Aorta (tissue), 5 donors: ENCODE measurements around the gene RAVER2. TPM values are rescaled to one million over a fixed set of nuclear protein-coding genes. Genes with fewer than 3 reads are reported as not detected.

ENCODE experiments used
- ATAC-seq: fragments of 200-7000 bp; cut with Tn5 transposase; one replicate; pipeline ENCODE4 v1.9.1; 2022; ENCODE audit warnings: moderate library complexity; ENCODE audit not compliant: low FRiP score
- DNase-seq, 2 donors: peaks; one replicate each; pipeline ENCODE4 v3.0.0-alpha.2; 2020
- H3K27ac ChIP-seq, 2 donors: one replicate each; pipeline ENCODE4 v1.5.1; 2013; ENCODE audit warnings: low read length in 2 of 2, mild to moderate bottlenecking in 2 of 2, moderate library complexity in 2 of 2, control low read depth in 1 of 2, inconsistent platforms in 1 of 2, low read depth in 1 of 2
- H3K27me3 ChIP-seq, 2 donors: one replicate each; pipeline ENCODE4 v1.6.1; 2013; ENCODE audit warnings: control low read depth in 1 of 2, low read length in 1 of 2, mild to moderate bottlenecking in 1 of 2, moderate library complexity in 1 of 2; ENCODE audit not compliant: insufficient read depth in 2 of 2, control insufficient read depth in 1 of 2
- H3K36me3 ChIP-seq, 2 donors: one replicate each; pipeline ENCODE4 v1.6.1; 2013; ENCODE audit warnings: control low read depth in 1 of 2, low read length in 1 of 2, mild to moderate bottlenecking in 1 of 2; ENCODE audit not compliant: insufficient read depth in 2 of 2, control insufficient read depth in 1 of 2
- H3K4me1 ChIP-seq, 2 donors: one replicate each; pipeline ENCODE4 v1.6.1; 2013; ENCODE audit warnings: low read length in 2 of 2, control low read depth in 1 of 2, mild to moderate bottlenecking in 1 of 2, moderate library complexity in 1 of 2; ENCODE audit not compliant: insufficient read depth in 2 of 2, control insufficient read depth in 1 of 2
- H3K4me3 ChIP-seq, 2 donors: one replicate each; pipeline ENCODE4 v1.5.1; 2013; ENCODE audit warnings: low read length in 2 of 2, control low read depth in 1 of 2, mild to moderate bottlenecking in 1 of 2
- H3K9me3 ChIP-seq: one replicate; pipeline ENCODE4 v1.6.1; 2013; ENCODE audit warnings: mild to moderate bottlenecking, low read length; ENCODE audit not compliant: control insufficient read depth
- WGBS, 2 donors: extraction: QIAGEN DNeasy Blood & Tissue Kit; methylation state at CpG; one replicate each; pipeline ENCODE4 v1.1.7; 2013; 5-methylcytosine and 5-hydroxymethylcytosine counted together
- intact Hi-C, 2 donors: fragments of 100-400 bp; cut with DNase I; formaldehyde crosslinking; loops; one replicate each; pipeline versions ENCODE4 v1.14.2 to v1.15.0; 2022
- polyA plus RNA-seq, 2 donors: library from polyadenylated mRNA; stranded (reverse); fragments of 200-250 nt; gene quantifications; one replicate each; pipeline ENCODE4 v1.2.3, GENCODE V29; 2013
- total RNA-seq, 2 donors: library from RNA; stranded (reverse); fragmentation: NEBNext Ultra II Directional; extraction: Animal tissue kit (Norgen Biotek cat#: 25700); gene quantifications; one replicate each; pipeline ENCODE4 v1.2.1, GENCODE V29; 2021
- donor health status: healthy with polysubstance abuse.
- donor health status: Bipolar disorder and iron deficiency.
- donor health status: DM: no; HTN: no; CAD: no.
- donor health status: DM: no; HTN: no; CAD: no.
- donor health status: DM: yes; HTN: yes; CAD: no.

Gene RAVER2
- total and polyA plus RNA-seq, 4 donors = 8.1 to 22.5 (median 17.5) TPM

- WGBS, 2 donors = 93 to 94% methylated on average over 11 of the region's 11 CpGs
- peaks cover 0 to 10% of the 10 kb centered on the region in 2 donors for H3K36me3 ChIP-seq
- no peaks in the 10 kb centered on the region for H3K27me3 ChIP-seq
- no peak for DNase-seq
- no peak overlapping the region for H3K27ac ChIP-seq
- H3K4me1 ChIP-seq = no peaks in the 10 kb centered on the region
- no peaks in the 10 kb centered on the region for H3K9me3 ChIP-seq
- intact Hi-C loops = no loop called here
- no peak for ATAC-seq
- H3K4me3 ChIP-seq = no peak overlapping the region
Observed at GRCh38 chr1:64849942-64850341, 105.1 kb downstream of the RAVER2 start.

DNA sequence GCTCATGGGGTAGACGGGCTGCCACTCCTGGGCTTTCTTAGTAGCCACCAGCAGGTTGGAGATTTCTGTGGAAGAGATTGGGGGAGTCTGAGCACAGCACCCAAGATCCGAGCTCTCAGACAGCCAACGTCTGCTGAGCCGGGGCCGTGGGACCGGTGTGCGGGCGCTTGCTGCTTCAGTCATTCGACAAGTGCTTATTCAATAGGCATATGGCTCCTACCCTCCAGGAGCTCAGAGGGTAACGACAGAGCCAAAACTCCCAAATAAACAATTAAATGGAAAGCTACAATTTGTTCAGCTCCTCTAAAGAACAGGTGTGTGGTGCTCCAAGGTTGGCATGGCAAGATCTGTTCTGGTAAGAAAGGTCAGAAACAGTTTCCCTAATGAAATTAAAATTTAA lies 106.0 kb downstream of the RAVER2 start:
- no peak for DNase-seq
- intact Hi-C loops = no loop called here
- H3K36me3 ChIP-seq = peaks cover 0 to 10% of the 10 kb centered on the region in 2 donors

DNA sequence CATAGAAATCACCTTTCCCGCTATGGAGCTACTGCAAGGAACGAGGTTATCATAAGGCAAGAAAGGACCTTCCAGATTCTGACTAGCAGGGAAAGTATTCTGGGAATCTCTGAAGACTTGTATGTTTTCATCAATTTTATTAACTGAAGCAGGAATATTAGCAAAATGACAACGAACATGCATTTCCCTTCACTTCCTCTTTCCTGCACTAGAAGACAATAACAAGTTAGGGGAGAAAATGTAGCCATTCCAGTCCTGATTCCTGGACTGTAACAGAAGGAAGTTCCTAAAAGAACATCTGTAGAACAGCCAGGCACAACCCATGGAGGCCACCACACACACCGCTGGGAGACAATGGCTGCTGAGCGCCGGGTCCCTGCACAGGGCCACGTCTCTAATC lies 106.8 kb downstream of the RAVER2 start:
- ATAC-seq (no peak), DNase-seq (no peak)
- H3K4me3 ChIP-seq = no peak overlapping the region
- H3K4me1 ChIP-seq = no peaks in the 10 kb centered on the region
- no peaks in the 10 kb centered on the region for H3K27me3 ChIP-seq
- no peaks in the 10 kb centered on the region for H3K9me3 ChIP-seq
- intact Hi-C loops = no loop called here
- WGBS, 2 donors = 79 to 92% methylated on average over 7 of the region's 7 CpGs
- H3K36me3 ChIP-seq = peaks cover 0 to 12% of the 10 kb centered on the region in 2 donors
- no peak overlapping the region for H3K27ac ChIP-seq

More for the DNA sequence above, 106.0 kb downstream of the RAVER2 start:
- no peak overlapping the region for H3K4me3 ChIP-seq
- H3K4me1 ChIP-seq = no peaks in the 10 kb centered on the region
- H3K27me3 ChIP-seq = no peaks in the 10 kb centered on the region
- H3K9me3 ChIP-seq = no peaks in the 10 kb centered on the region
- no peak for ATAC-seq
- 82 to 95% methylated on average over 10 of the region's 10 CpGs for WGBS, 2 donors
- H3K27ac ChIP-seq = no peak overlapping the region

GRCh38 chr1:64854674-64855073 lies 109.8 kb downstream of the RAVER2 start:
- H3K4me3 ChIP-seq = no peak overlapping the region
- H3K9me3 ChIP-seq = no peaks in the 10 kb centered on the region
- WGBS, 2 donors = 95% methylated on average over 5 of the region's 5 CpGs
- ATAC-seq (no peak), DNase-seq (no peak)
- peaks cover 0 to 18% of the 10 kb centered on the region in 2 donors for H3K36me3 ChIP-seq
- no peaks in the 10 kb centered on the region for H3K27me3 ChIP-seq
- intact Hi-C loops = no loop called here
- no peak overlapping the region for H3K27ac ChIP-seq
- no peaks in the 10 kb centered on the region for H3K4me1 ChIP-seq

DNA sequence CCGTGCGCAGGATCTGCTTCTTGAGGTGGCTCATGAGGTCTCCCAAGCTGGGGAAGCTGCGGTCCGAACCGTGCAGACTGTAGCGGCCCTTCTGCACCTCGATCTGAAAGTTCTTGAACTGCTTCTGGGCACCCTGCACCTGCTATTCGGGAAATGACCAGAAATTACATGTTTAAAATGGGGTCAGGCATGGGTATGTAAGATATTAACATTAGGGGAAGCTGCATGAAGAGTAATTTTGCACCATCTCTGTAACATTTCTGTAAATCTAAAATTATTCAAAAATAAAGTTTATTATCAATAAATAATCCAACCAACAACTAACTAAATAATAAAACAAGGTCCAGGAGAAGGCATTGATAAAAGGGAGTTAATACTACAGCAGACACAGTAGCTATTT lies 110.7 kb downstream of the RAVER2 start:
- peaks cover 0 to 20% of the 10 kb centered on the region in 2 donors for H3K36me3 ChIP-seq
- WGBS, 2 donors = 86 to 97% methylated on average over 8 of the region's 8 CpGs
- ATAC-seq (no peak), DNase-seq (no peak)
- no peaks in the 10 kb centered on the region for H3K9me3 ChIP-seq
- no peak overlapping the region for H3K4me3 ChIP-seq
- intact Hi-C loops = no loop called here
- H3K4me1 ChIP-seq = no peaks in the 10 kb centered on the region
- no peaks in the 10 kb centered on the region for H3K27me3 ChIP-seq
- no peak overlapping the region for H3K27ac ChIP-seq

GRCh38 chr1:64856553-64856952 lies 111.7 kb downstream of the RAVER2 start:
- DNase-seq (no peak), ATAC-seq (no peak)
- no peaks in the 10 kb centered on the region for H3K9me3 ChIP-seq
- H3K4me3 ChIP-seq = no peak overlapping the region
- WGBS, 2 donors = 74 to 84% methylated on average over 10 of the region's 10 CpGs
- H3K27ac ChIP-seq = no peak overlapping the region
- H3K27me3 ChIP-seq = no peaks in the 10 kb centered on the region
- H3K4me1 ChIP-seq = no peaks in the 10 kb centered on the region
- H3K36me3 ChIP-seq = peaks cover 0 to 20% of the 10 kb centered on the region in 2 donors
- intact Hi-C loops = no loop called here

GRCh38 chr1:64857347-64857746 lies 112.5 kb downstream of the RAVER2 start:
- ATAC-seq = no peak
- no peaks in the 10 kb centered on the region for H3K9me3 ChIP-seq
- no peak for DNase-seq
- no peak overlapping the region for H3K4me3 ChIP-seq
- H3K4me1 ChIP-seq = no peaks in the 10 kb centered on the region
- no peaks in the 10 kb centered on the region for H3K27me3 ChIP-seq
- peaks cover 0 to 20% of the 10 kb centered on the region in 2 donors for H3K36me3 ChIP-seq
- 91 to 96% methylated on average over 4 of the region's 4 CpGs for WGBS, 2 donors
- intact Hi-C loops = no loop called here
- no peak overlapping the region for H3K27ac ChIP-seq

DNA sequence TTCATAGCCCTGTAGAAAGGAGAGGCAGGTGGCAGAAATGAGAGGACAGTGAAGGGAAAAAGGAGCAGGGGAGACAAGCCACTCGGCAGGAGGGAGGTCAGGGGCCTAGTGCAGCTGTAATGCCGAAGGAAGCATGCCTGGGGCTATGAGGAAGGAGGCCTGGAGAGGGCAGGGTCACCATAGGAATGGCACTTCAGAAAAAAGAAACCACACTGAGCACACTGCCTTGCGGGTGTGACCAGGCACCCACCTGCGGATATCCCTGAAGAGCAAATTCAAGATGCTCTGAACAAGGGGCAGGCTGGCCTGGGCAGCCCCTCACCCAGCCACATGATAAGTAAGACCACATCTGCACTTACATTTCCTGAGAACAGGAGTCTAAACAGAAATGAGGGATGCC lies 116.7 kb downstream of the RAVER2 start:
- peaks cover 4 to 15% of the 10 kb centered on the region in 2 donors for H3K36me3 ChIP-seq
- ATAC-seq (no peak), DNase-seq (no peak)
- H3K9me3 ChIP-seq = no peaks in the 10 kb centered on the region
- H3K4me1 ChIP-seq = no peaks in the 10 kb centered on the region
- intact Hi-C loops = no loop called here
- 67 to 69% methylated on average over 4 of the region's 4 CpGs for WGBS, 2 donors
- H3K27me3 ChIP-seq = no peaks in the 10 kb centered on the region
- no peak overlapping the region for H3K4me3 ChIP-seq
- no peak overlapping the region for H3K27ac ChIP-seq

DNA sequence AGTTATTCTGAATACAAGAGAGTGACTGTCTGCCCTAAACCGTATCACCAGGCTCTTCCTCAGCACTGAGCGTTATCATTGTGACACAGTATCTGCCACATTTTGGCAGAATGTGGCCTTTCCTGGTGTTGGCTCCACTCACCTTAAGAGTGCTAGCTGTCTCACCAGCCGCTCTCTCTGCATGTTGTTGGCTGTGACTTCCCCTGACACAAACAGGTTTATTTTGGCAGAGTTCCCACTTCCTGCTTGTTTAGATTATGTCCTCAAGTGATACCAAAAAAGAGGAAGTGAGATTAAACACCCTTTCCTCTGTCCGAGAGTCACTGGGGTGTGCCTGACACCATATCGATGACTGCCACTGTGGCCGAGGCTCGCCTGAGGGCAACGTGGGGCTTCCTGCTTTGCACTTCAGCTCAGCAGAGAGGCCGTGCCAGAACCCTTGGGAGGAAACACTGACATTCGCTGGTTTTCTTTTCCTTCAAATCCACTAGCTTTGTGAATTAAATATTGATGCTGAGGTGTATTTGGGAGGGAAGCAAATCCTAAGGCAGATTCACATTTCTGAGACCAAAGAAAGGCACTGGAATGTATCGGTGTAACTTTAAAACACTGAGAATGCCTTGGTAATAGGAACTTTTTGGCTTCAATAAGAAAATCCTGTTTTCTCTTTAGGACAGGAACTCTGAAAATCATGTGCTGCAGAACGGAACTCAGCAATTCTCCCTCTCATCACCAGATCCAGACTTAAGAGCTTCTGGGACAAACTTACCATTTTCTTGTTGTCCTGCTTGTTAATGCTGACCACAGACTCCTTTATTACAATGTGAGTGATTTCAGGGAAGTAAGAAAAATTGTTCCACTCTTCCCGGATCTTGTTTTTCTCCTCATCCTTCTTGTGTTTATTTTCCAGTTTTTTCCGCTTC lies 119.4 kb downstream of the RAVER2 start:
- DNase-seq (peak in 1 of 2 donors; percentile 81), ATAC-seq (peak; percentile 67)
- Histone ChIP-seq H3K9me3 (no peaks in the 10 kb centered on the region), H3K27me3 (no peaks in the 10 kb centered on the region), H3K4me1 (no peaks in the 10 kb centered on the region), H3K4me3 (no peak overlapping the region), H3K36me3 (peaks cover 4 to 6% of the 10 kb centered on the region in 2 donors), H3K27ac (no peak overlapping the region)
- intact Hi-C loops = no loop called here
- 84 to 85% methylated on average over 14 of the region's 14 CpGs for WGBS, 2 donors
